ENCODE measurements around the gene DPT. TPM values are rescaled to one million over a fixed set of nuclear protein-coding genes. Genes with fewer than 3 reads are reported as not detected.

DPT gene
- total RNA-seq, 2 experiments from 2014 or later: not detected

DNA sequence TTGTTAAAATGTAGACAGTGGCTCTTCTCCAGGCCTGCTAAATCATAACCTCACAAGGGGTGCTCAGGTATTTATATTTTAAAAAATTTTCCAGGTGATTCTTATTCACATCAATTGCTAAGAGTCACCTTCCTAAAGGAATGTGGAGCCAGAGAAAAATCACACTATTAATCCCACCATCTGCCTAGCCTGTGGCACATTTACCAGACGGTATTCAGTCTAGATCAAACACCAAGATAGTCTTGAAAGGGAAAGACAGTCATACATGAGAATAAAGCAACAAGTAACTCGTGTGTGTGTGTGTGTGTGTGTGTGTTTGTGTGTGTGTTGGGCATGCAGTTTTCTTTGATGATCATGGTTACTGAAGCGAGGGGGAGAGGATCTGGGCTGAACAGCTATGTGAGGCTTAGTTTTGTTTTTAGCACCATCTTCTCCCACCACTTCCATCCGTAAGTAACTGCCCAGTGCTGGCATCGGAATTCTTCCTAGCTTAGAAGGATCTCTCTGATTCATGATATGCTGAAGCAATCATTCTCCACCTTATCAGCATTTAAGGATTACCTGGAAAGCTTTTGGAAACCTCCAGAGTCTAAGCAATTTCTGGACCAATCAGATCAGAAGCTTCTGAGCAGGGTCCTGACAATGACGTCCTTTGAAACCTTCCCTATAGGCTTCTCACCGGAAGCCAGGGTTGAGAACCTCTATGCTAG lies 2.4 kb upstream of the DPT start:
- no peak overlapping the region for H3K4me3 Mint-ChIP-seq
- CTCF ChIA-PET: interaction anchor here (0.8 kb wide), 1 partner anchor 388 kb away, joined by 3 read pairs; no protein-coding TSS in a partner anchor
- intact Hi-C loops (cut with micrococcal nuclease): no loop called here
- H3K4me1 Mint-ChIP-seq (ENCODE audit: low read depth): no peaks in the 10 kb centered on the region
- ATAC-seq (no peak), DNase-seq (no peak)
- TF ChIP-seq, protein P1, sequence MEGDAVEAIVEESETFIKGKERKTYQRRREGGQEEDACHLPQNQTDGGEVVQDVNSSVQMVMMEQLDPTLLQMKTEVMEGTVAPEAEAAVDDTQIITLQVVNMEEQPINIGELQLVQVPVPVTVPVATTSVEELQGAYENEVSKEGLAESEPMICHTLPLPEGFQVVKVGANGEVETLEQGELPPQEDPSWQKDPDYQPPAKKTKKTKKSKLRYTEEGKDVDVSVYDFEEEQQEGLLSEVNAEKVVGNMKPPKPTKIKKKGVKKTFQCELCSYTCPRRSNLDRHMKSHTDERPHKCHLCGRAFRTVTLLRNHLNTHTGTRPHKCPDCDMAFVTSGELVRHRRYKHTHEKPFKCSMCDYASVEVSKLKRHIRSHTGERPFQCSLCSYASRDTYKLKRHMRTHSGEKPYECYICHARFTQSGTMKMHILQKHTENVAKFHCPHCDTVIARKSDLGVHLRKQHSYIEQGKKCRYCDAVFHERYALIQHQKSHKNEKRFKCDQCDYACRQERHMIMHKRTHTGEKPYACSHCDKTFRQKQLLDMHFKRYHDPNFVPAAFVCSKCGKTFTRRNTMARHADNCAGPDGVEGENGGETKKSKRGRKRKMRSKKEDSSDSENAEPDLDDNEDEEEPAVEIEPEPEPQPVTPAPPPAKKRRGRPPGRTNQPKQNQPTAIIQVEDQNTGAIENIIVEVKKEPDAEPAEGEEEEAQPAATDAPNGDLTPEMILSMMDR (IDR thresholded peaks at IDR 0.05): no peak
- POLR2A ChIA-PET: no interaction called here
- peaks cover 4% of the 10 kb centered on the region for H3K27me3 Mint-ChIP-seq
- H3K9me3 Mint-ChIP-seq: no peaks in the 10 kb centered on the region
- H3K27ac Mint-ChIP-seq: no peak overlapping the region
- H3K36me3 Mint-ChIP-seq (ENCODE audit: low read depth): no peaks in the 10 kb centered on the region

DNA sequence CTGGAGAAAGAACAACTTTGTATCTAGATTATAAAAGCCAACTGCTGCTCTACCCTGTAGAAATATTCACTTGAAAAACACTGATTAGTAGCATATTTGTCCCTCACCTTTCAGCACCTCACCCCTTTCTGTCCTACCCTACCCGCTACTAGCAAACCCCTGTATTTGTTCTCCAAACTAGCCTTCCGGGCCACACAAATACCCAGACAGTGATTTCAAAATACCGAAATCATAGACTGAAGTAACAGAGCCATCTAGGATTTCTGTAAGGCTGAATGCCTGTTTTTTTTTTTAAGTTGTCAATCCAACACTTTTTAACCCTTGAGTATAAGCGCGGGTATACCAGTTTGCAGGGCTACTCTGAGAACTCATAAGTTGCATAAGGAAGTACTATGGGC lies 398 bp upstream of the DPT start:
- Mint-ChIP-seq H3K27me3 (peaks cover 4% of the 10 kb centered on the region), H3K9me3 (no peaks in the 10 kb centered on the region), H3K27ac (no peak overlapping the region), H3K4me3 (no peak overlapping the region), H3K4me1 (ENCODE audit: low read depth) (no peaks in the 10 kb centered on the region), H3K36me3 (ENCODE audit: low read depth) (no peaks in the 10 kb centered on the region)
- TF ChIP-seq, protein P1 (IDR thresholded peaks at IDR 0.05): no peak
- no peak for ATAC-seq
- intact Hi-C loops (cut with micrococcal nuclease): no loop called here
- ChIA-PET POLR2A (no interaction called here), CTCF (interaction anchor here (0.6 kb wide), 1 partner anchor 577 kb away, joined by 3 read pairs; no protein-coding TSS in a partner anchor)
- DNase-seq: no peak

DNA sequence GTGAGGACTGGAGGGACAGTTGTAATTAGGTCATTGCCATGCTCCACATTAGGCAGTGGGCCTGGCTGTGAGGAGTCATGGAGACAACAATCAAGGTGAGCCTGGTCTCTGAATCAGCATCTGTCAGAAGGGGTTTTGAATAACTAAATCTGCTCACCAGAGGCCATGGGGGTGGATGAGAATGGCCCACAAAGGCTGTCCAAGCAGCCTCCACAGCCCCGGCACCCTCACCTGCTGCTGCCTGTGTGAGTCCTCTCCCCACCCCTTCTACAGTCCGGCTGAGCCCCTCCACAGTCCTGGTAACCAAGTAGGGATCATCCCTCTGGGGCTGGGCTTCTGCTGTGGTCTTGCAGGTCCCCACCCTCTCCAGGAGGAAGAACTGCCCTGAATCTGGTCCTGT lies 2.3 kb downstream of the DPT start:
- Mint-ChIP-seq H3K27me3 (peaks cover 1% of the 10 kb centered on the region), H3K27ac (no peak overlapping the region), H3K4me3 (no peak overlapping the region), H3K9me3 (no peaks in the 10 kb centered on the region), H3K36me3 (ENCODE audit: low read depth) (no peaks in the 10 kb centered on the region), H3K4me1 (ENCODE audit: low read depth) (no peaks in the 10 kb centered on the region)
- ChIA-PET CTCF (no interaction called here), POLR2A (no interaction called here)
- no peak for ATAC-seq
- TF ChIP-seq, protein P1 (IDR thresholded peaks at IDR 0.05): no peak
- intact Hi-C loops (cut with micrococcal nuclease): no loop called here
- DNase-seq: no peak

DNA sequence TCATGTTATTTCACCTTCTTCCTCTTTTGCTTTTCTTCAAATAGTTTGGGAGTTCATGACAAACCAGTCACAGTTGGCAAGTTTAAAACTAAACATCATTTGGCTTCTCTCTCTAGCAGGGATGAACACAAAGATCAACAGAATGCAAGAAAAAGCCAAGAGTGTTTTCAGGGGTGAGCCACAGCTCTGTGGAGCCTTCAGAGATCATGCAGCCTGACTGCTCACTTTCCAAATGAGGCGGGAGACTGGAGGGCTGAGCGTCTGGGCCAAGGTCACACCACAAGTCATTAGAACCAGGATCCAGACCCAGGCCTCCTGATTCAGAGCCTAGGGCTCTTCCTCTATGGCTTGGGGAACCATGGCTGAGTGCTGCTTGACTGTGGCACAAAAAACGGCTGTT lies 2.7 kb downstream of the DPT start:
- ATAC-seq (no peak), DNase-seq (no peak)
- no peak overlapping the region for H3K27ac Mint-ChIP-seq
- no peak overlapping the region for H3K4me3 Mint-ChIP-seq
- no peaks in the 10 kb centered on the region for H3K9me3 Mint-ChIP-seq
- ChIA-PET POLR2A (no interaction called here), CTCF (no interaction called here)
- H3K27me3 Mint-ChIP-seq: peaks cover 5% of the 10 kb centered on the region
- H3K36me3 Mint-ChIP-seq (ENCODE audit: low read depth): no peaks in the 10 kb centered on the region
- no peaks in the 10 kb centered on the region for H3K4me1 Mint-ChIP-seq (ENCODE audit: low read depth)
- intact Hi-C loops (cut with micrococcal nuclease): no loop called here
- TF ChIP-seq, protein P1 (IDR thresholded peaks at IDR 0.05): no peak

DNA sequence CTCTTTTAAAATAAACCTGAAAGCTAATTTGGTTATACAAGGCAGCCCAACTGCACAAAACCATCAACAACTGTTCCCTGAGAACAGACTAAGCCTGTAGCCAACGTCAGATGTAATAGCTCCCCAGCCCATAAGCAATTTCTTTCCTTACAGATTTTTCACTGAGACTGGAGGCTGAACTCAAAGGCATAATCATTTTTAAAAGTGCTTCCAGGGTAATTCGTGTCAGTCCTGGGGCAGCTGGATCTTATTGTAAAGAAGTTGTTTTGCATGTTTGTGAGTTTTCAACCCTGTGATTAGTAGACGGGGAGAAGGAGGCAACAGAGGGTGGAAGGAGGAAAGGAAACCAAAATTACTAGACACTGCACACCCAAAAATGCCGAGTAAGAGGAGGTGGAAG lies 3.2 kb downstream of the DPT start:
- CTCF ChIA-PET: no interaction called here
- Mint-ChIP-seq H3K9me3 (no peaks in the 10 kb centered on the region), H3K27ac (no peak overlapping the region), H3K27me3 (peaks cover 8% of the 10 kb centered on the region), H3K4me3 (no peak overlapping the region), H3K36me3 (ENCODE audit: low read depth) (no peaks in the 10 kb centered on the region), H3K4me1 (ENCODE audit: low read depth) (no peaks in the 10 kb centered on the region)
- no peak for ATAC-seq
- DNase-seq: no peak
- TF ChIP-seq, protein P1 (IDR thresholded peaks at IDR 0.05): no peak
- POLR2A ChIA-PET: no interaction called here
- intact Hi-C loops (cut with micrococcal nuclease): no loop called here

Measured in activated CD8-positive, alpha-beta T cell treated with anti-CD3 and anti-CD28 coated beads for 36 hours (primary cell).